ENCODE data around the gene MYO1C.

Gene MYO1C

DNA sequence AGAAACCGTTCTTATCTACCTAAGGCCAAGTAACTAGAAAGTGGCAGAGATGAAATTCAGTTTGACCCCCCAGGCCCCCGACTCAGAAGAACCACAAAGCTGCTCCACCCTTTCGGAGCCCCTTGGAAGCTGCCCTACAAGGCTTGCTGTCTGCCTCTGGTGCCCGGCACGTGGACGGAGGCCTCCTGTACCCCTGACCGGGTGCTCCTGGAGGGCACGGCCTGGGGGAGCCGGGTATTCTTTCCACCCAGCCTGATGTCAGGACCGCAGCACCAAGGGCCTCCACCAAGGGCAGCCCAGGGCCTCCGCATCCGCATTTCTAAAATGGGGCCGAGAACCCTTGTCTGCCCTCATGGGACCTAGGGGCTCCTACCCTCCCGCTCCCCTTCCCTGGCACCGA, 21.0 kb downstream of the MYO1C start:
- H3K27ac Mint-ChIP-seq: no peak overlapping the region
- no peak overlapping the region for H3K4me3 Mint-ChIP-seq
- no peak for DNase-seq
- peaks cover 22% of the 10 kb centered on the region for H3K36me3 Mint-ChIP-seq
- peaks cover 10% of the 10 kb centered on the region for H3K9me3 Mint-ChIP-seq
- H3K4me1 Mint-ChIP-seq: peaks cover 17% of the 10 kb centered on the region
- CTCF ChIA-PET: no interaction called here
- peaks cover 12% of the 10 kb centered on the region for H3K27me3 Mint-ChIP-seq

DNA sequence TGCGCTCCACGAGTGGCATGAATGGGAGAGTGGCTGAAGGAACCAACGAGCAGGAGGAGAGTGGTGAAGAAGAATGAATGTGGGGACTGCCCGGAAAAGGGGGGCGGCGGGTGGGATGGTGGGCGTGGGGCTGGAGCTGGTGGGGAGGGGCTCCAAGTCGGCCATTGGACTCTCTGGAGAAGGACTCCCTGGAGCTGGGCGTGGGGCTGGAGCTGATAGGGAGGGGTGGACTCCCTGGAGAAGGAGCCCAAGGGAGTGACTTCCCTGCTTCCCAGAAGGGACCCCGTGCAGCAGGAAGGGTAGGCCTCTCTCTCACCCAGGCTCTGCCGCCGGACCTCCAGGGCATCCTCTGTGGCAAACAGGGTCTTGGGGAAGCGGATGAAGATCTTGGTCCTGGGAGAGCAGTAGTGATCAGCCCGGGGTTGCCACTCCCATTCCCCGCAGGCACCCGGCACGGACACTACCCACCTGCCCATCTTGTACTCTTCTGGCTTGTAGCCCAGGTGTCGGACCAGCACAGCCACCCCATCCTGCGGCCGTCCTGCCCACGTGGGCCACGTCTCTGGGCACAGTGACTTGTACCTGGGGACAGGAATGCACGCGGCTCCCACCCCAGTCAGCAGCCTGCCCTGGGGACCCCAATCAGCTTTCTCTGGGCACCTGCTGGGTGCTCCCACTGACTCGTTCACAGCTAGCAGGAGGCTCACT, 21.6 kb downstream of the MYO1C start:
- Mint-ChIP-seq H3K4me3 (no peak overlapping the region), H3K36me3 (peaks cover 22% of the 10 kb centered on the region)
- CTCF ChIA-PET: no interaction called here

DNA sequence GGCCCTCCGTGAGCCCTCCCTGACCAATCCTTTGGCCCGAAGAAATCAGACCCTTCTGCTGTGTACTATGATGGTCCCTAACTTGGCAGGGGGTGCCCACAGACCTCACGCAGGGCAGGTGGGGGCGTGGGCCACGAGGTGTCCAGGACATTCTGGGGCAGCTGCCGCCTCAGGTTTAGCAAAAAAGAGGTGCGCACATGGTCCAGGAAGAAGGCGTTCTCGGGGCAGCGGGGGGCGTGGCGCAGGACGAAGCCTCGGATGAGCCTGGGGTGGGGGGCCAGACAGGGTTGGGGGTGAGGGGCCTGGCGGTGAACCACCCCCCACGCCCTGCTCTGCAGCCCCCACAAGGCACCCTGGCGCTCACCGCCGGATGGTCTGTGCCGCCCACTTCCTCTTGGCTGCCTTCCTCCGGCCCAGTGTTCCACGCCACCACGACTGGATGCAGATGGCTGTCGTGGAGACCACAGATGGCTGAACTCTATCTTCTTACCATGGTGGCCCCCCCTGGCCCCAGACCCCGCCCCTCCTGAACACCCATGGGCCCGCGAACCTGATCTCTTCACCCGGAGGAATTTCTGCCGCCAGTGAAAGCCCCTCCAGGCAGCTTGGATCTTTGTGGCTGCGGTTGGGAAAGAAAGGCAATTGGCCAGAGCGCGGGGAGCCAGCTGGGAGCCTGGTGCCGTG, 22.3 kb downstream of the MYO1C start:
- Mint-ChIP-seq H3K9me3 (peaks cover 10% of the 10 kb centered on the region), H3K36me3 (peaks cover 22% of the 10 kb centered on the region), H3K27me3 (peaks cover 19% of the 10 kb centered on the region), H3K4me1 (peaks cover 17% of the 10 kb centered on the region), H3K27ac (no peak overlapping the region), H3K4me3 (no peak overlapping the region)
- no peak for DNase-seq
- CTCF ChIA-PET: no interaction called here

More for the DNA sequence above, 21.6 kb downstream of the MYO1C start:
- peaks cover 14% of the 10 kb centered on the region for H3K27me3 Mint-ChIP-seq
- DNase-seq: no peak
- H3K4me1 Mint-ChIP-seq: peaks cover 17% of the 10 kb centered on the region
- no peak overlapping the region for H3K27ac Mint-ChIP-seq
- peaks cover 10% of the 10 kb centered on the region for H3K9me3 Mint-ChIP-seq

DNA sequence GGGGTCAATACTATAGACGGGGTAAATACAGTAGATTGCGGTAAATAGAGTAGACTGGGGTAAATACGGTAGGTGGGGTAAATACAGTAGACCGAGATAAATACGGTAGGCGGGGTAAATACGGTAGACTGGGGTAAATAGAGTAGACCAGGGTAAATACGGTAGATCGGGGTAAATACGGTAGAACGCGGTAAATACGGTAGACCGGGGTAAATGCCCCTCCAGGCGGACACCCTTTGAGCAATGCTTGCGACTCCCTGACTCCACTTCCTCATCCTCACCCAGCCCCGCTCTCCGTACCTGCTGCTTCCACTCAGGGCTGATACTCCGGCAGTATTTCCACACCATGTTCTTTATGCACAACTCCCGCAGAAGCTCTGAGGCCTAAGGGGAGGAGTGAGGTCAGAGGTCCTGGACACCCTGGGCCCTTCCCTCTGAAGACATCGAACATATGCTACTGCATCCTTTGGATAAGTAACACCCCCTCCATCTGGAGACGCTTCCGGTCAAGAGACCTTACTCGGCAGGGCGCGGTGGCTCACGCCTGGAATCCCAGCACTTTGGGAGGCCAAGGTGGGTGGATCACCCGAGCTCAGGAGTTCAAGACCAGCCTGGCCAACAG, 23.1 kb downstream of the MYO1C start:
- CTCF ChIA-PET: no interaction called here
- Mint-ChIP-seq H3K4me1 (peaks cover 17% of the 10 kb centered on the region), H3K27ac (no peak overlapping the region), H3K4me3 (no peak overlapping the region), H3K9me3 (peaks cover 10% of the 10 kb centered on the region), H3K27me3 (peaks cover 28% of the 10 kb centered on the region), H3K36me3 (peaks cover 22% of the 10 kb centered on the region)
- no peak for DNase-seq

DNA sequence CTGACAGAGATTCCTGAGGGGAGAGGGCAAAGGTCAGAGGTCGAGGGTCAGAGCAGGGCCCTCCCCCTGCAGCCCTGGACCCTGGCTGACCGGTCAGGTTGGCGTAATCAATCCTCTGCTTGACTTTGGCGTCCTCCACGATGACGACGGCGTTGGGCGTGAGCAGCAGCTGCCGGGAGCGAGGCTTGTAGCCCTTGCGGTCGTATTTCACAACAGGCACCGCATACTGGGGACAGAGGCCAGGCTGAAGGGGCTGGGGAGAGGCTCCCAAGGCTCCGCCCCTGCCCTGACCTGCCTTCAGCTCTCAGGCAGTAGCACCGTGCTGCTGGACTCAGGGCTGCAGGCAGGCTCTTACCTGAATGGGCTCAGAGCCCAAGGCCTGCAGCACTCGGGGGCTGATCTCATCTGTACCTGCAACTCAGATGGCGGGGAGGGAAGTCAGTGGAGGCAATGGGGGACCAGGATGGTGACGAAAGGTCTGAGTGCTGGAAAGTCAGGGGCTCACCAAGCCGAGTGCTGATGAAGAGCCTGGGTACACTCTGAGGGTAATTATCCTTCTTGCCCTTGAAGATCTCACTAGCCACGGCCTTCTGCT, 24.5 kb downstream of the MYO1C start:
- H3K36me3 Mint-ChIP-seq: peaks cover 22% of the 10 kb centered on the region
- no peak for DNase-seq
- H3K4me3 Mint-ChIP-seq: no peak overlapping the region
- peaks cover 28% of the 10 kb centered on the region for H3K27me3 Mint-ChIP-seq
- no peak overlapping the region for H3K27ac Mint-ChIP-seq
- H3K4me1 Mint-ChIP-seq: peaks cover 14% of the 10 kb centered on the region
- CTCF ChIA-PET: no interaction called here
- peaks cover 10% of the 10 kb centered on the region for H3K9me3 Mint-ChIP-seq

DNA sequence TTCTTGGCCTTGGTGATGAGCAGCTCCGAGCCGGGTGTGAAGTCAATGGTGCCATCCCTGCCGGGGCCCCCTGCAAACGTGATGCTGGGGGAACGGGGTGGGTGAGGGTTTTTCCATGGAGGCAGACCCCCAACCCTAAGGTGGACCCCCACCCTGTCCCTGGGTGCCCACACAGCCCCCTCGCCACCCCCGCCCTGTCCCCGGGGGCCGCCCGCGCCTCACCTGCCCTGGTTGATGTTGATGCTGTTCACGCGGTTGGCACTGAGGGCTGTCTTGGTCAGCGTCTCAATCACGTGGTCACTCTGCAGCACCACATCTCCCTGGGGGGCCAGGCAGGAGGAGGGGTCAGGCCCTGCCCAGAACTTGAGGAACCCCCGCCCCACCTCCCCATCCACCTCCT, 25.2 kb downstream of the MYO1C start:
- CTCF ChIA-PET: no interaction called here
- Mint-ChIP-seq H3K27me3 (peaks cover 35% of the 10 kb centered on the region), H3K9me3 (peaks cover 10% of the 10 kb centered on the region), H3K4me3 (no peak overlapping the region), H3K27ac (no peak overlapping the region), H3K4me1 (peaks cover 15% of the 10 kb centered on the region), H3K36me3 (peaks cover 22% of the 10 kb centered on the region)
- no peak for DNase-seq

DNA sequence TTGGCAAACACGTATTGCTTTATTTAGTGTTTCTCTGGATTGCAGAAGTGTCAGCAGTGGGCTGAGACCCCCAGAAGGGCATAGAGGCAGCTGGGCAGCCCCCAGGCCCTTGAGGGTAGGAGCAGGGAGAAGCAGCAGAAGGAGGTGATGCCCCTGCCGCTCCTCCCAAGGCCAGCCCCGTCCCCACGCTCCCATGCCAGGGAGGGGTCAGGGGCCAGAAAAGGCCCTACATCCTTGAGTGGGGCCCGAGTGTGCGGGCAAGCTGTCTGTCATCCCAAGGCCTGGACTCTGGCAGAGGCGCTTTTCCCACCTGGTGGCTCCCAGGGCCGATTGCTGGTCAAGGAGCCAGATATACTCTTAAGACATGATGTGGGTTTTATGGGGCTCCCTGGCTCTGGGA, 28.3 kb downstream of the MYO1C start:
- no peak overlapping the region for H3K27ac Mint-ChIP-seq
- peaks cover 61% of the 10 kb centered on the region for H3K27me3 Mint-ChIP-seq
- peaks cover 7% of the 10 kb centered on the region for H3K9me3 Mint-ChIP-seq
- no peak for DNase-seq
- H3K4me3 Mint-ChIP-seq: no peak overlapping the region
- H3K36me3 Mint-ChIP-seq: peaks cover 13% of the 10 kb centered on the region
- peaks cover 25% of the 10 kb centered on the region for H3K4me1 Mint-ChIP-seq
- CTCF ChIA-PET: no interaction called here

DNA sequence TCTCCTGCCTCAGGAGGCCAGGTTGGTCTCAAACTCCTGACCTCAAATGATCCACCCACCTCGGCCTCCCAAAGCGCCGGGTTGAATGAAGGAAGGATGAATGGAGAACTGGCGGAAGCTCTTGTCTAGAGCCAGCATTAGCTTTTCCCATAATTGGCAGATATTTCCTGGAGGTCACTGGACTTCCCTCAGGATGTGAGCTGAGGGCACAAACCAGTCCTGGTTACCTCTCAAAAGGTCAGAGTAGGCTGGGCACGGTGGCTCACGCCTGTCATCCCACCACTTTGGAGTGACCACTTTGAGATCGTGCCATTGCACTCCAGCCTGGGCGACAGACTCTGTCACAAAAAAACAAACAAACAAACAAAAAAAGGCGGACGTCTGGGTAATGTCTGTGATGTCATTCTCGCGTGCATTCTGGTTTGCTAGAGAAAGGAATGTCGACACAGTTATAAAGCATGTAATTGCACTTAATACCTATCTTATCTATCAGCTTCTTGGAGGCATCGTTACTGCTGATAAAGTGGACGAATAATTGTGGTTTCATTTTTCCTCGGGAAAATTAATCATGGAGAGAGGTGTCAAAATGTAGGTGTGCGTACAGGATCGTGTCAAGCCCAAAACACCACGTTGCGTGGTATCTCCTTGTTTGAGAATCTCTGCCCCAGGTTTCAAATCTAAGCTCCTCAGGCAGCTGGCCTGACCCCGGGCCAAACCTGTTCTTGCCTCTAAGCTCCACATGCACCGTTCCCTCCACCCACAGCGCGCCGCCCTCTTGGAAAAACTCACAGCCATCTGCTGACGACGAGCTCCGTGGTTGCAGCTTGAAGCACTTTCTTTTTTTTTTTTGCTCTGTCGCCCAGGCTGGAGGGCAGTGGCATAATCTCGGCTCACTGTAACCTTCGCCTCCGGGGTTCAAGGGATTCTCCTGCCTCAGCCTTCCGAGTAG, 30.0 kb downstream of the MYO1C start:
- Mint-ChIP-seq H3K27me3 (peaks cover 79% of the 10 kb centered on the region), H3K4me3 (no peak overlapping the region), H3K4me1 (peaks cover 27% of the 10 kb centered on the region), H3K27ac (no peak overlapping the region), H3K36me3 (no peaks in the 10 kb centered on the region), H3K9me3 (no peaks in the 10 kb centered on the region)
- no peak for DNase-seq
- CTCF ChIA-PET: no interaction called here

DNA sequence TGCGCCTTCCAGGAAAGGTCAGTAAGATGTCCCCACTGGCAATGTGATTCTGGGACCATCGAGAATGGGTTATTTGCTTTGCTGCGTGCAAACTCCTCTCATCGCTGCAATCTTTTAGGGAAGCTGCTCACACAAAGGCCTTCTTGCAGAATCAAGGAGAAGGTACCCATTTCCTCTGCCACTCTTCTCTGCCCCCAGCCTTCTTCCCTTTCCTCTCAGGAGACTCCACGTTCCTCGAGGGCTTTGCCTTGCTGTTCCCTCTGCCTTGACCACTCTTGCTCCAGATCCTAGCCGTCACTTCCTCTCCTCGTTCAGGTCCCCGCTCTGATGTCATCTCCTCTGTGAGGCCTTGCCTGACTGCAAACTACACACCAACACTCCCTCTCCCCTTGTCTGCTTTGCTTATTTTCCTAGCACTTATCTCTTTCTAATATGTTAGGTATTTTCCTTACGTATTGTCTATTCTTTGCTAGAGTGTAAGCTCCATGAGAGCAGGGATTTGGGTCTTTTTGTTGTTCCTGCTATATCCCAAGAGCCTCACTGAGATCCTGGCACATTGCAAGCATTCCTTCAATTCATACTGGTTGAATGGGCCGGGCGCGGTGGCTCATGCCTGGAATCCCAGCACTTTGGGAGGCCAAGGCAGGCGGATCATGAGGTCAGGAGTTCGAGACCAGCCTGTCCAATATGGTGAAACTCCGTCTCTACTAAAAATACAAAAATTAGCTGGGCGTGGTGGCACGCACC, 31.1 kb downstream of the MYO1C start:
- CTCF ChIA-PET: no interaction called here
- Mint-ChIP-seq H3K4me1 (peaks cover 34% of the 10 kb centered on the region), H3K9me3 (no peaks in the 10 kb centered on the region), H3K36me3 (peaks cover 2% of the 10 kb centered on the region), H3K27ac (no peak overlapping the region), H3K4me3 (no peak overlapping the region), H3K27me3 (peaks cover 89% of the 10 kb centered on the region)
- DNase-seq: no peak

DNA sequence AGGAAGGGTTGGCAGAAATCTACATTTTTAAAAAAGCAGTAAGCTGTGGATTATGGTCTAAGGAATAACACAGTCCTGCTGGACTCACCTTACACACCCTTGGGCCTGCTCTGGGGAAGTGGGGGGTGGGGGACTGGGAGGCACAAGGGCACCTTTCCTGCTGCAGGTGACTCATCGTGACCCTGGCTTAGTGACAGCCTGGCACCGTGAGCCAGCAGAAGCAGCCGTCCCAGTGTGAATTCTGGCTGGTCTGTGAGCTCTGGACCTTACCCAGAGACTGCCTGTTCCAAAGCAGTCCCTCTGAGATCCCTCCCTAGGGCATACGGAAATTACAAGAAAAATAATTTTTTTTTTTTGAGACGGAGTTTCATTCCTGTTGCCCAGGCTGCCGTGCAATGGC, 32.3 kb downstream of the MYO1C start:
- Mint-ChIP-seq H3K36me3 (peaks cover 2% of the 10 kb centered on the region), H3K9me3 (no peaks in the 10 kb centered on the region), H3K4me3 (no peak overlapping the region), H3K27ac (no peak overlapping the region), H3K27me3 (peaks cover 85% of the 10 kb centered on the region), H3K4me1 (peaks cover 35% of the 10 kb centered on the region)
- no peak for DNase-seq
- CTCF ChIA-PET: interaction anchor here (2.0 kb wide), 1 partner anchor 95 kb away, joined by 4 read pairs; no protein-coding TSS in a partner anchor

DNA sequence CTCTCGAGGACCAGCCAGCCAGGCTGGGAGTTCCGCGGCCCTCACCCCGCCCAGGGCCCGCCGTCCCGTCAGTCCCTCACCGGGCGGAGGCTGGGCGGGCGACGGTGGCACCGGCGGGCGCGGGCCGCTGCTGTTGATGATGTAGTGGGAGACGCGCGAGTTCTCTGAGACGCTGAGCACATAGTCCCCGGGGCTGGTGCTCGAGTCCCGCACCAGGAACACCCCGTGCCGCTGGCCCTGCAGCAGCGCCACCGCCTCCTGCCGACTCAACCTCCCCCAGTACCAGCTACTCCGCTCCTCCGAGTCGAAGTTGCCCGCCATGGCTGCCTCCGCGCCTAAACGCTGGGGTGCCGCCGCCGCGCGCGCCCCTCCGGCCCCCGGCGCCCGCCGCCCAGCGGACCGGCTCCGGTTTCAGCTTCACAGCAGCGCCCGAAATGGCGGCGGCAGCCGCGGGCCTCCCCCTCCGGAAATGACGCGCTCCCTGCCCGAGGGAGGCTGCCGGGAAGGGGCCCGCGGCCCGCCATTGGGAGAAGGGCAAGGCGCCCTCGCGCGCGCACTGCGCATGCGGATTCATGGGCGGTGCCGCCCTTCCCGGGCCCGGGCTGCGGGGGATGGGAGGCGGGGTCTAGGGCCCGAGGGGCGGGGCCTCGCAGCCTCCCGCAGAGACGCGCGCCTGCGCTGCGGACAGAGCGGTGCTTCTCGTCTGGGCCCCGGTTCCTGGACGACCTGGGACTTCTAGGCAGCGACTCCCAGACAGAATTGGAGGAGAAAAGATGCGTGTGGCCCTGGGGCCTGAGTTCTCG, 36.5 kb downstream of the MYO1C start, which contains the start of gene CRK:
Gene CRK (minus strand): TSS at position 436 of the 803 bp plus-strand sequence. CDS start 115 bp downstream, at position 321.
- Mint-ChIP-seq H3K27ac (peak within 1 kb of the TSS; percentile 91), H3K9me3 (no peaks in the 10 kb centered on the region), H3K4me1 (peaks cover 45% of the 10 kb centered on the region), H3K27me3 (peaks cover 49% of the 10 kb centered on the region), H3K36me3 (peaks cover 10% of the 10 kb centered on the region), H3K4me3 (peak within 1 kb of the TSS; percentile 91)
- DNase-seq: peak; percentile 98
- CTCF ChIA-PET: no interaction called here

DNA sequence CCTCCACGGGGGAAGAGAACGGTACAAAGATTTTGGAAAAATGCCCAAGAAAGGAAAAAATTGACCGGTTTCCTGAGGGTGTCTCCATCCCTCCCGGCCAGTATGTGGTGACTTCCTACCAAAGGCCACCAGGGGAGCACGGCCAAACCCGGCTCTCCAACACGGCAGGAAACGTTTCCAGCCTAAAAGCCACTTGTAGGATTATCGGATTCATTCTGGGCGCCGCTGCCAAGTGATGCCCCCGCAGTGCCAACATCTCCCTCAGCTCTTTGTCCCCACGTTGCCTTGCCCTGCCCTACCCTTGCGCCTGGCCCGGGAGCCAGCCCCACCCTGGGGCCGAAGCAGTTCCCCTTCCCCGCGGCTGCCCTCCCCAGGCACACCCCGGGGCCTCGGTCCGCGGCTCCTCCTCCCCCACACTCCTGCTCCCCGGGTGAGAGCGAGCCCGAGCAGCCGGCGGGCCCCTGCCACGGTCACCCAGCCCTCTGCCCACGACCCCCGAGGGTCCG, 37.1 kb downstream of the MYO1C start:
- CTCF ChIA-PET: no interaction called here
- Mint-ChIP-seq H3K9me3 (no peaks in the 10 kb centered on the region), H3K27me3 (peaks cover 43% of the 10 kb centered on the region), H3K36me3 (peaks cover 10% of the 10 kb centered on the region), H3K27ac (peak overlapping the region; percentile 91), H3K4me3 (peak overlapping the region; percentile 91), H3K4me1 (peaks cover 44% of the 10 kb centered on the region)
- peak; percentile 58 for DNase-seq
